ENCODE results near the gene HOXB5. TPM values are rescaled to one million over a fixed set of nuclear protein-coding genes. Genes with fewer than 3 reads are reported as not detected.

HOXB5 gene
- total and polyA plus RNA-seq, 12 donors, result 0.06 to 0.18 (median 0.15) TPM; not detected in 9

DNA sequence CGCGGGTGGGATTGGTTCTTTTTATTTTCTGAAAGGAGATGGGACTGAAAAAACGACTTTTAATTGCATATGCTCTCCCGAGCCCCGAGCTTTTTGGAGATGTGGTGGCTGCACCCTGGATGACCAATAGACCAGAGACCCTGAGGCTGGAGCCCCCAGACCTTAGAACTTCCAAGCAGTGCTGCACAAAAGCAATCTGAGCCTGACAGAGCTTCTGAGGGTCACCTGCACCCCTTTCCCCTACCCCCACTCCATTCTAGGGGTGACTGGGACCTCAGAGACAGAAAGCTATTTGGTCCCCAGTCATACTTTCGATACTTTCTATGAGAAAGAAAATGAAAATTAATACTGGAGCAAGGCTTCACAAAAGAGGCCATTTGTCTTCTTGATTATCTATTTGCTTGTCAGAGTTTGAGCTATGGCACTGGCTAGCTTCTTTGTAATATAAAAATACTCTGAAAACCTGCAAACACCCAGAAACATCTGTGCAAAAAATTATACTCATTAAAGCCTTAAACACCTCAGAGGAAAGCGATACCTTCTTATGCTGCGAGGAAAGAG is 19.0 kb downstream of the HOXB5 start:
- Histone ChIP-seq H3K4me1 (peaks cover 0 to 38% (median 7%) of the 10 kb centered on the region in 9 donors), H3K36me3 (no peaks in the 10 kb centered on the region)

GRCh38 chr17:48571826-48572417 is 21.7 kb downstream of the HOXB5 start:
- H3K27ac ChIP-seq, result no peak overlapping the region
- H3K4me1 ChIP-seq, result peaks cover 0 to 28% (median 8%) of the 10 kb centered on the region in 9 donors
- H3K36me3 ChIP-seq, result no peaks in the 10 kb centered on the region
- TF ChIP-seq, protein P1, sequence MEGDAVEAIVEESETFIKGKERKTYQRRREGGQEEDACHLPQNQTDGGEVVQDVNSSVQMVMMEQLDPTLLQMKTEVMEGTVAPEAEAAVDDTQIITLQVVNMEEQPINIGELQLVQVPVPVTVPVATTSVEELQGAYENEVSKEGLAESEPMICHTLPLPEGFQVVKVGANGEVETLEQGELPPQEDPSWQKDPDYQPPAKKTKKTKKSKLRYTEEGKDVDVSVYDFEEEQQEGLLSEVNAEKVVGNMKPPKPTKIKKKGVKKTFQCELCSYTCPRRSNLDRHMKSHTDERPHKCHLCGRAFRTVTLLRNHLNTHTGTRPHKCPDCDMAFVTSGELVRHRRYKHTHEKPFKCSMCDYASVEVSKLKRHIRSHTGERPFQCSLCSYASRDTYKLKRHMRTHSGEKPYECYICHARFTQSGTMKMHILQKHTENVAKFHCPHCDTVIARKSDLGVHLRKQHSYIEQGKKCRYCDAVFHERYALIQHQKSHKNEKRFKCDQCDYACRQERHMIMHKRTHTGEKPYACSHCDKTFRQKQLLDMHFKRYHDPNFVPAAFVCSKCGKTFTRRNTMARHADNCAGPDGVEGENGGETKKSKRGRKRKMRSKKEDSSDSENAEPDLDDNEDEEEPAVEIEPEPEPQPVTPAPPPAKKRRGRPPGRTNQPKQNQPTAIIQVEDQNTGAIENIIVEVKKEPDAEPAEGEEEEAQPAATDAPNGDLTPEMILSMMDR (IDR thresholded peaks at IDR 0.05), result no peak
- H3K27me3 ChIP-seq, result peaks cover 37 to 100% (median 100%) of the 10 kb centered on the region in 7 donors
- DNase-seq (no peak), ATAC-seq (no peak)
- WGBS, 2 donors, result 76 to 83% methylated on average over 1 of the region's 1 CpG
- intact Hi-C loops (cut with DNase I), result no loop called here
- H3K9me3 ChIP-seq, result no peaks in the 10 kb centered on the region
- H3K4me3 ChIP-seq, result no peak overlapping the region

More for the DNA sequence above, 19.0 kb downstream of the HOXB5 start:
- DNase-seq (no peak), ATAC-seq (no peak)
- H3K9me3 ChIP-seq, result no peaks in the 10 kb centered on the region
- H3K4me3 ChIP-seq, result no peak overlapping the region
- H3K27ac ChIP-seq, result no peak overlapping the region
- intact Hi-C loops (cut with DNase I), result loop anchor here in 2 of 10 donors (5.0 kb wide), 1 partner anchor 32 kb away; no protein-coding TSS in a partner anchor
- peaks cover 55 to 100% (median 100%) of the 10 kb centered on the region in 7 donors for H3K27me3 ChIP-seq
- WGBS, 2 donors, result 39 to 47% methylated on average over 8 of the region's 8 CpGs
- TF ChIP-seq, protein P1 (IDR thresholded peaks at IDR 0.05), result no peak

- DNase-seq (no peak), ATAC-seq (no peak)
- Histone ChIP-seq H3K4me1 (peaks cover 0 to 21% (median 3%) of the 10 kb centered on the region in 9 donors), H3K27me3 (peaks cover 30 to 100% (median 100%) of the 10 kb centered on the region in 7 donors), H3K27ac (no peak overlapping the region), H3K36me3 (no peaks in the 10 kb centered on the region), H3K9me3 (no peaks in the 10 kb centered on the region), H3K4me3 (no peak overlapping the region)
- 35 to 43% methylated on average over 26 of the region's 26 CpGs for WGBS, 2 donors
- intact Hi-C loops (cut with DNase I), result no loop called here
- TF ChIP-seq, protein P1 (IDR thresholded peaks at IDR 0.05), result no peak
These were observed 22.4 kb downstream of the HOXB5 start for GRCh38 chr17:48571024-48571818.

GRCh38 chr17:48570325-48571023 is 23.1 kb downstream of the HOXB5 start:
- intact Hi-C loops (cut with DNase I), result no loop called here
- WGBS, 2 donors, result 20 to 25% methylated on average over 19 of the region's 19 CpGs

More at GRCh38 chr17:48570325-48571023, 23.1 kb downstream of the HOXB5 start:
- Histone ChIP-seq H3K27ac (peak overlapping the region in 1 of 10 donors; percentile 79), H3K4me3 (no peak overlapping the region), H3K4me1 (peaks cover 0 to 13% (median 0%) of the 10 kb centered on the region in 9 donors), H3K27me3 (peaks cover 25 to 100% (median 100%) of the 10 kb centered on the region in 7 donors), H3K36me3 (no peaks in the 10 kb centered on the region), H3K9me3 (no peaks in the 10 kb centered on the region)
- TF ChIP-seq, protein P1 (IDR thresholded peaks at IDR 0.05), result no peak
- DNase-seq (no peak), ATAC-seq (no peak)
